ENCODE data around the gene GC.

Gene GC

DNA sequence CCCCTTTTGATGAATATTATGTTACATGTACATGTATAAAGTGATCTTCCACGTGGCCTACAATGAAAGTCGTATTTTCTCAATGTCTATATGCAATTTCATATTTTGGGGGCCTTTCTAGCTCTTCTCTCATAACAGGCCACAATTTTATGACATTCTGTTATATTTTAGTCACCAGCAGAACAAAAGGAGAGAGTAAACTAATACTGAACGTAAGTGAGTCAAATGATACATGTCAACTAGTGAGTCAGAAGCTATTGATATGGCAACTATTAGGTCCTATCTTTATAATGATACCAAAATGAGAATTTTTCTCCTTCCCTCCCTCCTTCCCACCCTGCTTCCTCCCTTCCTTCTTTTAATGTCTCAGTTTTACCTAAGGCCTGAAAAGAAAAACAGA is 14.4 kb downstream of the GC start:
- ChIA-PET CTCF (interaction anchor here (1.1 to 2.3 kb wide), 2 partner anchors 9 to 12 kb away, joined by 5 to 6 read pairs; no protein-coding TSS in a partner anchor), POLR2A (no interaction called here)
- TF ChIP-seq, protein P1, sequence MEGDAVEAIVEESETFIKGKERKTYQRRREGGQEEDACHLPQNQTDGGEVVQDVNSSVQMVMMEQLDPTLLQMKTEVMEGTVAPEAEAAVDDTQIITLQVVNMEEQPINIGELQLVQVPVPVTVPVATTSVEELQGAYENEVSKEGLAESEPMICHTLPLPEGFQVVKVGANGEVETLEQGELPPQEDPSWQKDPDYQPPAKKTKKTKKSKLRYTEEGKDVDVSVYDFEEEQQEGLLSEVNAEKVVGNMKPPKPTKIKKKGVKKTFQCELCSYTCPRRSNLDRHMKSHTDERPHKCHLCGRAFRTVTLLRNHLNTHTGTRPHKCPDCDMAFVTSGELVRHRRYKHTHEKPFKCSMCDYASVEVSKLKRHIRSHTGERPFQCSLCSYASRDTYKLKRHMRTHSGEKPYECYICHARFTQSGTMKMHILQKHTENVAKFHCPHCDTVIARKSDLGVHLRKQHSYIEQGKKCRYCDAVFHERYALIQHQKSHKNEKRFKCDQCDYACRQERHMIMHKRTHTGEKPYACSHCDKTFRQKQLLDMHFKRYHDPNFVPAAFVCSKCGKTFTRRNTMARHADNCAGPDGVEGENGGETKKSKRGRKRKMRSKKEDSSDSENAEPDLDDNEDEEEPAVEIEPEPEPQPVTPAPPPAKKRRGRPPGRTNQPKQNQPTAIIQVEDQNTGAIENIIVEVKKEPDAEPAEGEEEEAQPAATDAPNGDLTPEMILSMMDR (IDR thresholded peaks at IDR 0.05; ENCODE audit: control extremely low read depth, extremely low read depth, low read depth, missing control alignments), result no peak
- no peak for DNase-seq (ENCODE audit: extremely low spot score)

DNA sequence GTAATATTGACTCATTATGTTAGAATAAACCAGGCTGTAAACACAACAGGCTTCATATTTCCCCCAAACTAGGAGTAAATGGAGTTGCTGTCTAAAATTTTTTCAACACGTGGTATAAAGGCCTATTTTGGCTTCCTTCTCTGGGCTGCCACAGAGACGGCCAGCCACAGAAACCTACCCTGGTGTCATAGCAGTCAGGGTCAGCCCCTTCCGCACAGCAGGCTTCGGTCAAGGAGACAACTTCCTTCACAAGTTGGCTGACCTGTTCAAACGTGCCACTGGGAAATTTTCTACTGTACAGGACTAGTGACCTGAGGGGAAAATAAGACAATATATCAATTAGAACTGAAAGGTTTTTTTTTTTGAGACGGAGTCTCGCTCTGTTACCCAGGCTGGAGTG is 15.8 kb downstream of the GC start:
- ChIA-PET CTCF (interaction anchor here (0.6 kb wide), 1 partner anchor 1200 kb away, joined by 3 read pairs; no protein-coding TSS in a partner anchor), POLR2A (no interaction called here)
- TF ChIP-seq, protein P1 (IDR thresholded peaks at IDR 0.05; ENCODE audit: control extremely low read depth, extremely low read depth, low read depth, missing control alignments), result no peak
- no peak for DNase-seq (ENCODE audit: extremely low spot score)

DNA sequence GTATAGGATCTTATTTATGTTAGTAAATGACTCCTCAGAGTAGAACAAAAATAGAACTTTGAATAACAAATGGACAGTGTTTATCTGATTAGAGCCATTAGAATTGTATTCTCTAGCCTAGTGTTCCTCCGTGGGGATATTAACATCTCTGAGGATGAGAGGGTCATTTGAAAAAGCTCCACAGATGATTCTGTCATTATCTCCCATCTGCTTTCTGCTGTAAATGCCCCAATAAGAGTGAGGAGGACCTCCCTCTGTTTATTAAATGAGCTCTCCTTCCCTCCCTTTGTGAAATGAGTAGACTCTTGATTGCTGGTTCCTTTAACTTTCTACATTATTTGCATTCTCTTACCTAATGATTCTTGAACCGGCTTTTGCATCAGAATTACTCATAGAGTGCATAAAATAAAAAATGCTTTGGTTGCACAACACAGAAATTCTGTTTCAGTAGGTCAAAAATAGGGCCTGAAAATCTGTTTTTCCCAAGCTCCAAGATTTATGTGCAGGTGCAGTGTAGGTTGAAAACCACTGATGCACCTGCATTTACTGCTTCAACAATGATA is 18.0 kb downstream of the GC start:
- no peak for DNase-seq (ENCODE audit: extremely low spot score)
- ChIA-PET POLR2A (no interaction called here), CTCF (no interaction called here)
- TF ChIP-seq, protein P1 (IDR thresholded peaks at IDR 0.05; ENCODE audit: control extremely low read depth, extremely low read depth, low read depth, missing control alignments), result no peak

DNA sequence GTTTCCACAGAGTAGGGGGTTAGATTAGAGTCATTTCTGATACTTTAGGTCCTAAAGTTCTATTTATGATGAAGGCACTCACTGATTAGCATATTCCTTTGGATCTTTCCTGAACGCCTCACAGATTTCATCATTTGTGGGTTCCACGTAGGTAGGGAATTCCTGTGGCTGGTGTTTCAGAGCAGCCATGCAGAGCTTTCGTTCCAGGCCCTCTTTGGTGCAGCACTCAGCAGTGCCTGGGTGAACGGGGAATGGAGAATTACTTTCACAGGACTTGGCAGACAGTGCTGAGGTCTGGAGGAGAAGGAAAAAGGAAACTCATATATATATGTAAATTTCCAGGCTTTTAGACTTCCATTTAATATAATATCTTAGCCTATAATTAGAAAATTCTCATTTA is 18.5 kb downstream of the GC start:
- POLR2A ChIA-PET, result no interaction called here
- DNase-seq (ENCODE audit: extremely low spot score), result no peak
- CTCF ChIA-PET, result no interaction called here
- TF ChIP-seq, protein P1 (IDR thresholded peaks at IDR 0.05; ENCODE audit: control extremely low read depth, extremely low read depth, low read depth, missing control alignments), result no peak

DNA sequence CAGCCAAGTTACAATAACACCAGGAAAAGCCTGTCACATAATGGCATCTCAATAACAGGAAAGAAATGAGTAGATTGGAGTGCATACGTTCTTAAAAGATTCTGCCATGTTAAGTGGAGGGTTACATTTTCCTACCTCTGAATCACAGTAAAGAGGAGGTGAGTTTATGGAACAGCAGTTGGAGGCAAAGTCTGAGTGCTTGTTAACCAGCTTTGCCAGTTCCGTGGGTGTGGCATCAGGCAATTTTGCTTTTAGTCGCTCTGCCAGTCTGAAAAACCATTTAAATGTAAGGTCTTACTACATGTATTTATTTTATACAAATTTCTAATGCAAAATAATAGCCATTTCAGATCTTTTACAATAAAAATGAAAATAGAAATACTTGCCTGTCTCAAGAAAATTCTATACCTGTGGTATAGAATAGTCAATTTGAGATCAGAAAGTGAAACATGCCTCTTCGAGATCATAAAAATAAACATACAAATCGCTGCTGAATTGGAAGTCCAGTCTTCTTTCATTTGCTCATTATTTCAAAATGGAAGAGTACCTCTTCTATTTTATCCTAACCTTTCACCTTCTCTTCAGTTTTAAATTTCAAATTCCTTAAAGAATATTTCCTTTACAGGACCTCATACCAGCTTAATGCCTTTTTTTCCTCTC is 31.4 kb downstream of the GC start:
- CTCF ChIA-PET, result no interaction called here
- TF ChIP-seq, protein P1 (IDR thresholded peaks at IDR 0.05; ENCODE audit: control extremely low read depth, extremely low read depth, low read depth, missing control alignments), result no peak
- DNase-seq (ENCODE audit: extremely low spot score), result no peak
- POLR2A ChIA-PET, result no interaction called here

DNA sequence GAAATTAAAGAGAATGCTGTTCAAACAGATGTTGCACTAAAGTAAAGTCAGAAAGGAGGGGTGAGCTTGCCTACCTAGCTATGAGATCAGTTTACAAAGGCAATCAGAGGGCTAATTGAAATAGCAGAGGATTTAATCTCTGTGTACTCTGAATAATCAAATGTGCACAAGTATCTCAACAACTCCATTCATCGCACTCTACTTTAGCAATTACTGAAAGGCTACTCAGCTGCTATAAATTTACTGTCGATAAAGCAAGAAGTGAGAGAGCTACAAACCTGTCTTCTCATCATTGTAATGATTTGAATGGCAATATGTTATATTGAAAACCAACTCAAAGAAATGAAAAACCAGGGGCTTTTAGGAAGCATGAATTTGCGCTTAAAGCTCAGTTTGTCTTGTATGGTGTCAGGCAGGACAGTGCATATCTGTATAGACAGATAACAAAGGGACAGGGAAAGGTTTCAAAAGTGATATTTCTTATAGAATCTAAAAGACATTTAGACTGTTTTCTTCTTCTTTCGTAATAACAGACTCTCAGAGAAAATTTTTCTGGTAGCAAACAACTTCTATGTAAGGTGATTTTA is 34.8 kb downstream of the GC start:
- TF ChIP-seq, protein P1 (IDR thresholded peaks at IDR 0.05; ENCODE audit: control extremely low read depth, extremely low read depth, low read depth, missing control alignments), result no peak
- ChIA-PET POLR2A (no interaction called here), CTCF (no interaction called here)
- no peak for DNase-seq (ENCODE audit: extremely low spot score)

All from GM10248 (cell line).